GM23338 (cell line): ENCODE results near the gene WBP1. TPM values are rescaled to one million over a fixed set of nuclear protein-coding genes. Genes with fewer than 3 reads are reported as not detected.
A peak's percentile ranks its signal among the peaks of the same experiment; 100 is the strongest.

ENCODE experiments used
- ATAC-seq: fragments of 200-7000 bp; cut with Tn5 transposase; 3 replicates; pipeline ENCODE4 v1.9.1; 2020
- DNase-seq: peaks from one replicate; pipeline ENCODE4 v3.0.0-alpha.2; 2015; ENCODE audit warnings: low spot score
- H2AFZ ChIP-seq: fragments of 200-600 bp; sonication (generic); 2 replicates; pipeline ENCODE4 v1.8.0; 2016; ENCODE audit warnings: antibody characterized with exemption, mild to moderate bottlenecking, moderate library complexity
- H3F3A ChIP-seq: fragments of 200-600 bp; sonication (generic); replicated peaks from 2 replicates; pipeline ENCODE4 v1.8.0; 2017; ENCODE audit warnings: antibody characterized with exemption, mixed run types, low read depth
- H3K27ac ChIP-seq: fragments of 200-600 bp; sonication (generic); 2 replicates; pipeline ENCODE4 v1.6.1; 2016; ENCODE audit warnings: low read depth
- H3K27me3 ChIP-seq: fragments of 200-600 bp; sonication (generic); 2 replicates; pipeline ENCODE4 v1.8.0; 2016; ENCODE audit warnings: mild to moderate bottlenecking, mixed run types, moderate library complexity; ENCODE audit not compliant: insufficient read depth
- H3K36me3 ChIP-seq: fragments of 200-600 bp; sonication (generic); 2 replicates; pipeline ENCODE4 v1.8.0; 2016; ENCODE audit warnings: mild to moderate bottlenecking; ENCODE audit not compliant: insufficient read depth
- H3K4me1 ChIP-seq: fragments of 200-600 bp; sonication (generic); 2 replicates; pipeline ENCODE4 v1.8.0; 2016; ENCODE audit warnings: mild to moderate bottlenecking, moderate library complexity; ENCODE audit not compliant: insufficient read depth
- H3K4me2 ChIP-seq: fragments of 200-600 bp; sonication (generic); 2 replicates; pipeline ENCODE4 v1.7.1; 2017; ENCODE audit warnings: mixed run types
- H3K4me3 ChIP-seq: fragments of 200-600 bp; sonication (generic); 2 replicates; pipeline ENCODE4 v1.6.1; 2016; ENCODE audit warnings: mixed run types
- H3K79me2 ChIP-seq: fragments of 200-600 bp; sonication (generic); replicated peaks from 2 replicates; pipeline ENCODE4 v1.8.0; 2017; ENCODE audit warnings: mild to moderate bottlenecking; ENCODE audit not compliant: insufficient read depth
- H3K9me2 ChIP-seq: fragments of 200-600 bp; sonication (generic); 2 replicates; pipeline ENCODE4 v1.8.0; 2017; ENCODE audit not compliant: insufficient read depth
- H4K20me1 ChIP-seq: fragments of 200-600 bp; sonication (generic); replicated peaks from 2 replicates; pipeline ENCODE4 v1.8.0; 2017; ENCODE audit warnings: mild to moderate bottlenecking; ENCODE audit not compliant: insufficient read depth
- H3K27ac Mint-ChIP-seq: 2 replicates; pipeline ENCODE4 v1.8.0; 2020; ENCODE audit warnings: inconsistent platforms, mild to moderate bottlenecking, moderate library complexity, mixed read lengths
- H3K27me3 Mint-ChIP-seq: 3 replicates; pipeline ENCODE4 v1.8.0; 2022; ENCODE audit warnings: low read depth, mild to moderate bottlenecking, moderate library complexity, mixed read lengths, inconsistent platforms; ENCODE audit not compliant: insufficient read depth, poor library complexity
- H3K36me3 Mint-ChIP-seq: 3 replicates; pipeline ENCODE4 v1.8.0; 2021; ENCODE audit warnings: low read depth, mild to moderate bottlenecking, inconsistent platforms, moderate library complexity, mixed read lengths
- H3K4me1 Mint-ChIP-seq: 3 replicates; pipeline ENCODE4 v1.8.0; 2020; ENCODE audit warnings: mild to moderate bottlenecking, inconsistent platforms, mixed read lengths
- H3K4me3 Mint-ChIP-seq: 3 replicates; pipeline ENCODE4 v1.8.0; 2021; ENCODE audit warnings: moderate library complexity, mild to moderate bottlenecking, inconsistent platforms, mixed read lengths
- H3K9me3 Mint-ChIP-seq: 3 replicates; pipeline ENCODE4 v1.8.0; 2020; ENCODE audit warnings: moderate library complexity, mild to moderate bottlenecking, inconsistent platforms, mixed read lengths
- CTCF ChIP-seq, 2 experiments: fragments of 200-600 bp in 1 of 2; sonication (generic) in 1 of 2; conservative IDR thresholded peaks; 2 replicates each; pipeline versions ENCODE4 v1.5.1 to v1.6.1; 2016 to 2017; ENCODE audit warnings: antibody characterized with exemption in 2 of 2, low read depth in 2 of 2, mild to moderate bottlenecking in 2 of 2, moderate library complexity in 1 of 2
- ETS1 ChIP-seq: IDR thresholded peaks from 2 replicates; pipeline ENCODE4 v1.6.1; 2016; ENCODE audit warnings: antibody characterized with exemption
- EZH2phosphoT487 ChIP-seq: fragments of 200-600 bp; sonication (generic); IDR thresholded peaks from one replicate; pipeline ENCODE4 v1.8.1; 2018; ENCODE audit warnings: antibody characterized with exemption; ENCODE audit not compliant: unreplicated experiment
- JUNB ChIP-seq: IDR thresholded peaks from one replicate; pipeline ENCODE4 v1.6.1; 2016; ENCODE audit warnings: antibody characterized with exemption; ENCODE audit not compliant: unreplicated experiment
- STAT1 ChIP-seq: IDR thresholded peaks from one replicate; pipeline ENCODE4 v1.6.1; 2016; ENCODE audit warnings: antibody characterized with exemption; ENCODE audit not compliant: unreplicated experiment
- ZNF114 ChIP-seq: fragments of 250-450 bp; sonication (Bioruptor Pico); IDR thresholded peaks from 2 replicates; pipeline ENCODE4 v1.5.0; 2020; ENCODE audit warnings: mild to moderate bottlenecking, moderate library complexity
- ZNF331 ChIP-seq: fragments of 250-450 bp; sonication (Bioruptor Pico); IDR thresholded peaks from 2 replicates; pipeline ENCODE4 v1.5.0; 2020; ENCODE audit warnings: low read depth, mild to moderate bottlenecking, moderate library complexity
- ZNF462 ChIP-seq: fragments of 250-450 bp; sonication (Bioruptor Pico); IDR thresholded peaks from 2 replicates; pipeline ENCODE4 v1.5.0; 2020; ENCODE audit warnings: mild to moderate bottlenecking, moderate library complexity
- polyA plus RNA-seq: library from polyadenylated mRNA; unstranded; fragments of >200 nt; fragmentation: Nextera tagmentation; extraction: Ambion mirVana; gene quantifications from 2 replicates; pipeline ENCODE4 v1.2.1, GENCODE V29; 2016
- total RNA-seq: library from RNA; depleted of rRNA; stranded (reverse); fragments of >200 nt; shearing (Covaris generic); gene quantifications from 2 replicates; pipeline ENCODE4 v1.2.3, GENCODE V29; 2014

WBP1 gene
- total and polyA plus RNA-seq, 2 experiments from 2014 or later, result 53.0 to 64.4 TPM

GRCh38 chr2:74421221-74421870 lies 36.9 kb upstream of the WBP1 start, which contains the start of the genes C2orf81 and WDR54 (continued):
- no peak for TF ChIP-seq EZH2phosphoT487
- TF ChIP-seq CTCF (conservative IDR thresholded peaks at IDR 0.05; ENCODE audit: low read depth in 2 of 2), result no peak

- Histone ChIP-seq H3K9me2 (no peaks in the 10 kb centered on the region), H3K4me3 (no peak overlapping the region), H3K27ac (no peak overlapping the region), H3K4me1 (no peaks in the 10 kb centered on the region), H3K4me2 (no peak overlapping the region), H3K27me3 (peaks cover 15% of the 10 kb centered on the region), H3F3A (peaks cover 13% of the 10 kb centered on the region; the same call in 1 of the 2 replicates), H4K20me1 (peaks cover 5% of the 10 kb centered on the region; the same call in 1 of the 2 replicates), H3K79me2 (no peaks in the 10 kb centered on the region), H3K36me3 (no peaks in the 10 kb centered on the region), H2AFZ (no peak overlapping the region)
- ATAC-seq (no peak), DNase-seq (no peak)
- Mint-ChIP-seq H3K27ac (no peak overlapping the region), H3K9me3 (no peaks in the 10 kb centered on the region), H3K4me3 (peak overlapping the region; percentile 95), H3K4me1 (peaks cover 10% of the 10 kb centered on the region), H3K27me3 (peaks cover 42% of the 10 kb centered on the region), H3K36me3 (peaks cover 34% of the 10 kb centered on the region)
- TF ChIP-seq ZNF331 (CRISPR knock-in tag) (no peak), ZNF462 (CRISPR knock-in tag) (no peak), ZNF114 (CRISPR knock-in tag) (no peak), JUNB (no peak), ETS1 (no peak), STAT1 (no peak)
Observed at GRCh38 chr2:74423231-74424095, 34.8 kb upstream of the WBP1 start.
